Measurements from ENCODE around the gene MYO7A.

GRCh38 chr11:77193911-77194830 is 66.1 kb downstream of the MYO7A start:
- TF ChIP-seq EZH2 (IDR thresholded peaks at IDR 0.05; ENCODE audit: insufficient read depth, poor library complexity, severe bottlenecking) (no peak), EZH2phosphoT487 (IDR thresholded peaks at IDR 0.05; ENCODE audit: insufficient read depth, low read depth) (no peak)
